ENCODE measurements around the gene CALN1.

DNA sequence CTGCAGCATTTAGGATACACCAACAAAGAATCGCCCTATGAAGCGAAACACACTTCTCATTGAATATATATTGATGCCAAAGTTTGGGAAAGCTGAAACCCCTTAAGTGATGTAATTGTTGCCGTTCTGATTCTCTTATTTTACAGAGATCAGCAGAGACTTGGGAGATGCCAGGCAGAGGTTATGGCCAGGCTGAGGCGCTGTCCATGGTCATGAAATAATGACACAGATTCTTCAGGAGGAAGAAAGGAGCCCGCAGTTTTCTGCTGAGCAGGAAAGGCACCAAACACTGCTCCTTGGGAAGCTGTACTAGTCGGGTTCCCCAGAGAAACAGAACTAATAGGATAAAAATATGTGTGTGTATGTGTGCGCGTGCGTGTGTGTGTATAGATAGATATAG is 566.0 kb downstream of the CALN1 start:
- TF ChIP-seq, protein P1, sequence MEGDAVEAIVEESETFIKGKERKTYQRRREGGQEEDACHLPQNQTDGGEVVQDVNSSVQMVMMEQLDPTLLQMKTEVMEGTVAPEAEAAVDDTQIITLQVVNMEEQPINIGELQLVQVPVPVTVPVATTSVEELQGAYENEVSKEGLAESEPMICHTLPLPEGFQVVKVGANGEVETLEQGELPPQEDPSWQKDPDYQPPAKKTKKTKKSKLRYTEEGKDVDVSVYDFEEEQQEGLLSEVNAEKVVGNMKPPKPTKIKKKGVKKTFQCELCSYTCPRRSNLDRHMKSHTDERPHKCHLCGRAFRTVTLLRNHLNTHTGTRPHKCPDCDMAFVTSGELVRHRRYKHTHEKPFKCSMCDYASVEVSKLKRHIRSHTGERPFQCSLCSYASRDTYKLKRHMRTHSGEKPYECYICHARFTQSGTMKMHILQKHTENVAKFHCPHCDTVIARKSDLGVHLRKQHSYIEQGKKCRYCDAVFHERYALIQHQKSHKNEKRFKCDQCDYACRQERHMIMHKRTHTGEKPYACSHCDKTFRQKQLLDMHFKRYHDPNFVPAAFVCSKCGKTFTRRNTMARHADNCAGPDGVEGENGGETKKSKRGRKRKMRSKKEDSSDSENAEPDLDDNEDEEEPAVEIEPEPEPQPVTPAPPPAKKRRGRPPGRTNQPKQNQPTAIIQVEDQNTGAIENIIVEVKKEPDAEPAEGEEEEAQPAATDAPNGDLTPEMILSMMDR (IDR thresholded peaks at IDR 0.05) = no peak
- TF ChIP-seq POLR2AphosphoS5 (IDR thresholded peaks at IDR 0.05; ENCODE audit: low read depth, low read length) (no peak), TCF7L2 (IDR thresholded peaks at IDR 0.05; ENCODE audit: low read depth, low read length) (no peak), SIN3A (IDR thresholded peaks at IDR 0.05; ENCODE audit: borderline replicate concordance, insufficient read depth, low read depth, low read length) (no peak)
- TF ChIP-seq, protein P2, sequence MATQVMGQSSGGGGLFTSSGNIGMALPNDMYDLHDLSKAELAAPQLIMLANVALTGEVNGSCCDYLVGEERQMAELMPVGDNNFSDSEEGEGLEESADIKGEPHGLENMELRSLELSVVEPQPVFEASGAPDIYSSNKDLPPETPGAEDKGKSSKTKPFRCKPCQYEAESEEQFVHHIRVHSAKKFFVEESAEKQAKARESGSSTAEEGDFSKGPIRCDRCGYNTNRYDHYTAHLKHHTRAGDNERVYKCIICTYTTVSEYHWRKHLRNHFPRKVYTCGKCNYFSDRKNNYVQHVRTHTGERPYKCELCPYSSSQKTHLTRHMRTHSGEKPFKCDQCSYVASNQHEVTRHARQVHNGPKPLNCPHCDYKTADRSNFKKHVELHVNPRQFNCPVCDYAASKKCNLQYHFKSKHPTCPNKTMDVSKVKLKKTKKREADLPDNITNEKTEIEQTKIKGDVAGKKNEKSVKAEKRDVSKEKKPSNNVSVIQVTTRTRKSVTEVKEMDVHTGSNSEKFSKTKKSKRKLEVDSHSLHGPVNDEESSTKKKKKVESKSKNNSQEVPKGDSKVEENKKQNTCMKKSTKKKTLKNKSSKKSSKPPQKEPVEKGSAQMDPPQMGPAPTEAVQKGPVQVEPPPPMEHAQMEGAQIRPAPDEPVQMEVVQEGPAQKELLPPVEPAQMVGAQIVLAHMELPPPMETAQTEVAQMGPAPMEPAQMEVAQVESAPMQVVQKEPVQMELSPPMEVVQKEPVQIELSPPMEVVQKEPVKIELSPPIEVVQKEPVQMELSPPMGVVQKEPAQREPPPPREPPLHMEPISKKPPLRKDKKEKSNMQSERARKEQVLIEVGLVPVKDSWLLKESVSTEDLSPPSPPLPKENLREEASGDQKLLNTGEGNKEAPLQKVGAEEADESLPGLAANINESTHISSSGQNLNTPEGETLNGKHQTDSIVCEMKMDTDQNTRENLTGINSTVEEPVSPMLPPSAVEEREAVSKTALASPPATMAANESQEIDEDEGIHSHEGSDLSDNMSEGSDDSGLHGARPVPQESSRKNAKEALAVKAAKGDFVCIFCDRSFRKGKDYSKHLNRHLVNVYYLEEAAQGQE (IDR thresholded peaks at IDR 0.05; ENCODE audit: insufficient read depth in 1 of 2, low read depth in 2 of 2, low read length in 1 of 2) = peak; percentile 70 to 72; a peak in 3 of 4 replicates

All from Panc1 (cell line).